Neural progenitor cell (in vitro differentiated cells): ENCODE data around the gene ANKS1B. TPM values are rescaled to one million over a fixed set of nuclear protein-coding genes. Genes with fewer than 3 reads are reported as not detected.

ENCODE experiments used
- DNase-seq: peaks from one replicate; pipeline ENCODE4 v3.0.0-alpha.2; 2016; ENCODE audit warnings: low spot score
- H2AFZ ChIP-seq: fragments of 200-600 bp; sonication (generic); replicated peaks from 2 replicates; pipeline ENCODE4 v1.6.1; 2016; ENCODE audit warnings: antibody characterized with exemption
- H3F3A ChIP-seq: fragments of 200-600 bp; sonication (generic); 2 replicates; pipeline ENCODE4 v1.6.1; 2016; ENCODE audit warnings: antibody characterized with exemption, low read depth
- H3K27ac ChIP-seq: fragments of 200-600 bp; sonication (generic); 2 replicates; pipeline ENCODE4 v1.5.1; 2016; ENCODE audit warnings: mild to moderate bottlenecking
- H3K27me3 ChIP-seq: fragments of 200-600 bp; sonication (generic); 2 replicates; pipeline ENCODE4 v1.6.1; 2016; ENCODE audit warnings: mild to moderate bottlenecking, moderate library complexity
- H3K36me3 ChIP-seq: fragments of 200-600 bp; sonication (generic); 2 replicates; pipeline ENCODE4 v1.5.1; 2016
- H3K4me1 ChIP-seq: fragments of 200-600 bp; sonication (generic); 2 replicates; pipeline ENCODE4 v1.6.1; 2016; ENCODE audit warnings: mixed run types
- H3K4me2 ChIP-seq: fragments of 200-600 bp; sonication (generic); 2 replicates; pipeline ENCODE4 v1.6.1; 2016
- H3K4me3 ChIP-seq: fragments of 200-600 bp; sonication (generic); 2 replicates; pipeline ENCODE4 v1.5.1; 2016
- H3K79me2 ChIP-seq: fragments of 200-600 bp; sonication (generic); 2 replicates; pipeline ENCODE4 v1.6.1; 2016; ENCODE audit warnings: low read depth
- H3K9ac ChIP-seq: fragments of 200-600 bp; sonication (generic); 2 replicates; pipeline ENCODE4 v1.6.1; 2016
- H3K9me3 ChIP-seq: fragments of 200-600 bp; sonication (generic); 2 replicates; pipeline ENCODE4 v1.5.1; 2016; ENCODE audit warnings: low read depth
- H4K20me1 ChIP-seq: fragments of 200-600 bp; sonication (generic); 2 replicates; pipeline ENCODE4 v1.6.1; 2016; ENCODE audit warnings: low read depth
- H3K27ac Mint-ChIP-seq: 3 replicates; pipeline ENCODE4 v1.8.0; 2021; ENCODE audit warnings: mixed read lengths
- H3K27me3 Mint-ChIP-seq: 2 replicates; pipeline ENCODE4 v1.8.0; 2022; ENCODE audit warnings: low read depth, mild to moderate bottlenecking, inconsistent platforms, moderate library complexity, mixed read lengths; ENCODE audit not compliant: insufficient read depth
- H3K36me3 Mint-ChIP-seq: 3 replicates; pipeline ENCODE4 v1.8.0; 2021; ENCODE audit warnings: mixed read lengths
- H3K4me1 Mint-ChIP-seq: 3 replicates; pipeline ENCODE4 v1.8.0; 2021; ENCODE audit warnings: mixed read lengths
- H3K4me3 Mint-ChIP-seq: 3 replicates; pipeline ENCODE4 v1.8.0; 2021; ENCODE audit warnings: mild to moderate bottlenecking, moderate library complexity, mixed read lengths
- H3K9me3 Mint-ChIP-seq: 3 replicates; pipeline ENCODE4 v1.8.0; 2020; ENCODE audit warnings: mixed read lengths
- CTCF ChIP-seq: fragments of 200-600 bp; sonication (generic); IDR thresholded peaks from 2 replicates; pipeline ENCODE4 v1.5.1; 2017; ENCODE audit warnings: antibody characterized with exemption, mild to moderate bottlenecking
- EZH2 ChIP-seq: fragments of 200-600 bp; sonication (generic); IDR thresholded peaks from 2 replicates; pipeline ENCODE4 v1.6.1; 2017; ENCODE audit warnings: antibody characterized with exemption, mild to moderate bottlenecking, moderate library complexity
- EZH2phosphoT487 ChIP-seq: fragments of 200-600 bp; sonication (generic); IDR thresholded peaks from 2 replicates; pipeline ENCODE4 v1.6.1; 2017; ENCODE audit warnings: antibody characterized with exemption
- total RNA-seq: library from RNA; depleted of rRNA; stranded (reverse); fragments of >200 nt; gene quantifications from 2 replicates; pipeline ENCODE4 v1.2.3, GENCODE V29; 2015; ENCODE audit warnings: low replicate concordance

The ANKS1B gene
- total RNA-seq, 1 donor from 2014 or later, result 7.9 TPM

GRCh38 chr12:99043319-99043914 is 941.3 kb downstream of the ANKS1B start:
- H3K4me2 ChIP-seq, result no peak overlapping the region
- no peaks in the 10 kb centered on the region for H3K27me3 Mint-ChIP-seq
- no peak overlapping the region for H3K4me3 Mint-ChIP-seq
- H3F3A ChIP-seq, result no peaks in the 10 kb centered on the region
- H3K79me2 ChIP-seq, result no peaks in the 10 kb centered on the region
- peak; percentile 82 for DNase-seq
- H3K36me3 Mint-ChIP-seq, result peaks cover 15% of the 10 kb centered on the region
- H3K27ac ChIP-seq, result no peak overlapping the region
- no peak overlapping the region for H3K27ac Mint-ChIP-seq
- no peak overlapping the region for H3K4me3 ChIP-seq
- no peak overlapping the region for H3K9ac ChIP-seq
- no peaks in the 10 kb centered on the region for H3K4me1 ChIP-seq
- peaks cover 24% of the 10 kb centered on the region for H3K9me3 Mint-ChIP-seq
- peaks cover 6% of the 10 kb centered on the region for H3K4me1 Mint-ChIP-seq
- H2AFZ ChIP-seq, result no peak overlapping the region
- H3K36me3 ChIP-seq, result no peaks in the 10 kb centered on the region
- H3K9me3 ChIP-seq, result peaks cover 6% of the 10 kb centered on the region
- H4K20me1 ChIP-seq, result no peaks in the 10 kb centered on the region
- H3K27me3 ChIP-seq, result no peaks in the 10 kb centered on the region
- TF ChIP-seq CTCF (peak; percentile 99), EZH2phosphoT487 (no peak)

- Histone ChIP-seq H4K20me1 (no peaks in the 10 kb centered on the region), H3K4me1 (no peaks in the 10 kb centered on the region), H3F3A (no peaks in the 10 kb centered on the region), H3K4me3 (no peak overlapping the region), H3K27me3 (no peaks in the 10 kb centered on the region), H3K9ac (no peak overlapping the region), H3K4me2 (no peak overlapping the region), H3K36me3 (no peaks in the 10 kb centered on the region), H3K79me2 (no peaks in the 10 kb centered on the region), H3K9me3 (peaks cover under 1% of the 10 kb centered on the region), H2AFZ (no peak overlapping the region), H3K27ac (no peak overlapping the region)
- Mint-ChIP-seq H3K4me1 (peaks cover 6% of the 10 kb centered on the region), H3K36me3 (peaks cover 7% of the 10 kb centered on the region), H3K27ac (peak overlapping the region; percentile 55), H3K27me3 (peaks cover 2% of the 10 kb centered on the region), H3K4me3 (no peak overlapping the region), H3K9me3 (peaks cover 13% of the 10 kb centered on the region)
- DNase-seq, result no peak
- TF ChIP-seq EZH2phosphoT487 (no peak), CTCF (no peak), EZH2 (no peak)
These were observed 942.5 kb downstream of the ANKS1B start for GRCh38 chr12:99042226-99042625.

- Mint-ChIP-seq H3K4me1 (peaks cover 6% of the 10 kb centered on the region), H3K4me3 (no peak overlapping the region), H3K36me3 (no peaks in the 10 kb centered on the region), H3K27me3 (peaks cover 2% of the 10 kb centered on the region), H3K9me3 (no peaks in the 10 kb centered on the region), H3K27ac (no peak overlapping the region)
- TF ChIP-seq EZH2, result no peak
- no peak for TF ChIP-seq CTCF
- TF ChIP-seq EZH2phosphoT487, result no peak
- Histone ChIP-seq H3K79me2 (no peaks in the 10 kb centered on the region), H3K9me3 (no peaks in the 10 kb centered on the region), H3K4me3 (no peak overlapping the region), H3F3A (no peaks in the 10 kb centered on the region), H3K4me2 (no peak overlapping the region), H3K27ac (no peak overlapping the region), H3K4me1 (no peaks in the 10 kb centered on the region), H2AFZ (no peak overlapping the region), H3K9ac (no peak overlapping the region), H3K27me3 (no peaks in the 10 kb centered on the region), H3K36me3 (no peaks in the 10 kb centered on the region), H4K20me1 (no peaks in the 10 kb centered on the region)
- DNase-seq, result no peak
These were observed 945.2 kb downstream of the ANKS1B start for GRCh38 chr12:99039367-99040120.
